GM19025 (cell line): ENCODE data around the gene KCNH1.

Experiments
- ATAC-seq: cut with Tn5 transposase; IDR thresholded peaks from one replicate; pipeline ENCODE4 v1.9.1; 2021; ENCODE audit warnings: mild to moderate bottlenecking, low read depth, moderate library complexity; ENCODE audit not compliant: unreplicated experiment

Gene KCNH1

GRCh38 chr1:210817385-210818275 is 316.3 kb downstream of the KCNH1 start:
- no peak for ATAC-seq

DNA sequence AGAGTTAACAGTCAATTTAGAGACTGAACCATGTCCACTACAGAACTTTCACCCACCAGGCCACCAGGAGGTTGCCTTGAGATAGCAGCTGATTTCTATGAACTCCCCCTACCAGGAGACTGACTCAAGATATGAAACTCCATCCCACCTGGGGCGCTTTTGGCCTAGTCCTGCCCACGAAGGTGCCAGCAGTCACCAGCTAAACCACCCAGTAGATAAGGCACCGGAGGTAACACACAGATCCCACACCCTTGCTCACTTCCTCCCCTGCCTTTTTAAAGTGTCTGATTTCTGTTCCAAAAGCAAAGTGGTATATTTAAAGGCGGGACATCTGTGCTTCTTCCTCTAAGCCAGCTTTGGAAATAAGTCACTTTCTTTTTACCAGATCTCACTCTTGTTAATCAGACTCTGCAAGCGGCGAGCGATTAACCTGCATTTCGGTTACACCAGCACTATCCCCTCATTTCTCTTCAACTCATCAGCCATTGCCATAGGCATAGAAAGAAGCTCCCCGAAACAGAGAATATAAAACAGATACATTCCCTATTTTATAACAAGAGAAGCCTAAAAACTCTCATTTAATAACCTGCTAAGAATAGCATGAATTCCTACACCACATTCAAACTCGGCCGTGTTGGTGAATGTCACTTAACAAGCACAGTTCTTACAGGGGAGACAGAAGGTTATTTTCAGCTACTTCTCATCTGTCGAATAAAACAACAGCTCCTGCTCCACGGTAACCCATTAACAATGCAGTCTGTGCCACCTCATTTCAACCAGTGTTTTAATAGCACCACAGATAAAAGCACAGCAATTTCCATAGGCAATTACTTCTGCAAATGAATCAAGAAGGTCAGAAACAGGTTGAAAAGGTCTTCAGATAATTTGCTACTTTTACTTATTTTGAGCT is 318.1 kb downstream of the KCNH1 start:
- no peak for ATAC-seq

GRCh38 chr1:210814382-210815123 is 319.4 kb downstream of the KCNH1 start:
- no peak for ATAC-seq

GRCh38 chr1:210801501-210801900 is 332.4 kb downstream of the KCNH1 start:
- no peak for ATAC-seq

GRCh38 chr1:210800756-210801155 is 333.2 kb downstream of the KCNH1 start:
- no peak for ATAC-seq

DNA sequence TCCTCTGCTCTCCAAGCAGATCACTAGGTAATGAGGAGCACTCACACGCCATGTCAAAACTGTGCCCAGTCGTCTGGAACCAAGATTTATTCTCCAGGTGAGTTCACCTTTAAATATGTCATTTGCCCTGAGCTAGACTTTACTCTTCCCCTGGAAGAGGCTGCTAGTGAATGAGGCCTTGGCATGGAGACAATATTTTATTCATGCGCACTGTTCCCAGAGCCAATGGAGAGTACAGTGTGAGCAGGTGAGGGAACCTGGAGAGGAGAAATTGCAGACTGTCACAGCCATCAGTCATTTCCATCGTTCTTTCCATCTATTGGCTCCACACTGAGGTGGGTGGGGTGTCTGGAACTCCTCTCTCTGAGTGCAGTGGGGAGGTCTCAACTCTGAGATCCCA is 333.6 kb downstream of the KCNH1 start:
- no peak for ATAC-seq

DNA sequence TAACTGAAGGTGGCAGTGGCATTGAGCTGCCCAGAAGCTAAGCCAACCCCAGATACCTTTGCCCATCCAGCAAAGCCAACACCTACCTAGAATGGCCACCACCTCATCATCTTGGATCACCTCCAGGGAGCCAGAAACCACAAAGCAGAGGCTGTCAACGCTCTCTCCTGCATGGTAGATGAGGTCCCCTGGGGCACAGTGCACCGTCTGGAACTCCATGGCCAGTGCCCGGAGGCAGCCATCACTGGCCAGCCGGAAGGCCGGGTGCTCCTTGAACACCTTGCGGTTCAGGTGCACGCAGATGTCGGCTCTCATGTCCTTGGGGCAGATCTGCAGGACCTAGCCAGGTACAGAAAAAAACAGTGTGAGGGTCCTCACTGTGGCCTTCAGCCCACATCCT is 336.5 kb downstream of the KCNH1 start:
- ATAC-seq: no peak

- ATAC-seq: no peak
Observed at GRCh38 chr1:210796421-210796820, 337.5 kb downstream of the KCNH1 start.

- no peak for ATAC-seq
Observed at GRCh38 chr1:210794445-210794844, 339.5 kb downstream of the KCNH1 start.

DNA sequence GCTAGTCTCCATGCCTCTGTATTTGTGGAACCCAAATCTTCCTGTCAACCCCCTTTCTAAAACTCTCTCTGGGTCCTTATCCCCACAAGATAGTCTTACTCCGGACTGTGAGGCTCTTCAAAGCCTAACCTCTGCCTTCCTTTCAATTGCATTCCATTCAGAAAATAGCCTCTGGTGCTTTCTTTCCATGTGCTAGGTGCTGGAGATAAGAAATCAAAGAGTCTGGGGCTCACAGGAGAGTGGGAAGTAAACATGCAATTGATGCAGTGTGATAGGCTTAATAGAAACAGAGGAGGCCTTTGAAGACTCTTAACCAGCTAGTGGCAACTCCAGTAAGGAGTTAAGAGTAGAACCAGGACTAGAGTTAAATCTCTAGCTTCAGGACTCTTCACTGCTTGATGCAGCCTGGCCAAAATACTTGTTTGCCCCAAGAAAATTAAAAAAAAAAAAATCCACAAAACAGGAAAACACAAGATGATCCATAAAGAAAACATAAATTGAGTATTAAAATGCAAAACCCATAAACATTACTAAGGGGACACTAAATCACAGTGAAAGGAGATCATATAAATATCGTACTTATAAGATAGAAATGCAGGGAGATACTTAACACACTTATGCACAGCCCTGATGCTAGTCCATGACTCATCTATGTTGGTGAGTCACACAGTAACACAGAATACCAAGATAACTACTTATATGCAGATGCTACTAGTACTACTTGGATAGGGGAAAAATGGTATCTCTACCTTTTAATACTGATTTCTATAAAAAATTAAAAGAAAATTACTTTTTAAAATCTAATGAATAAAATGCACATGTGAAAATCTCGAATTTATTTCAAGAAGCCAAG is 341.5 kb downstream of the KCNH1 start:
- no peak for ATAC-seq

GRCh38 chr1:210790196-210790595 is 343.8 kb downstream of the KCNH1 start:
- ATAC-seq: no peak

- ATAC-seq: no peak
Observed at GRCh38 chr1:210787800-210788199, 346.1 kb downstream of the KCNH1 start.

GRCh38 chr1:210786546-210786945 is 347.4 kb downstream of the KCNH1 start:
- ATAC-seq: no peak

- no peak for ATAC-seq
Observed at GRCh38 chr1:210783925-210784324, 350.0 kb downstream of the KCNH1 start.

DNA sequence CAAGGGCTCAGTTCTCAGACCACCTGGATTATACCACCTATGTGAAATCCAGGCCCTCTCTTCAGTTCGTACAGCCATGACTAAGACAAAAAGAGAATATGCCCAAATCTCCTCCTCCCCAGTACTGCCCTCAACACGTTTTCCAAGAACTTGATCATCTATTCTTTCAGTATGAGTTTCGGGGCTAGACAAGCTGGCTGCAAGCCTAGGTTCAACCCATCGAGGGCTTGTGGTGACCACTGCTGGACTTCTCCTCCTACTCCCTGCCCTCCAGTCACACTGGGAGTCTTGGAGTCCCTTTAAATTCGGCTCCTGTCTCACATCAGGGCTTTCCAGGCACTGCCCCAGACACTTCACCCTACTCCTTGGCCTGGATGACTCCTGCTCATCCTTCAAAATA is 352.3 kb downstream of the KCNH1 start:
- no peak for ATAC-seq

DNA sequence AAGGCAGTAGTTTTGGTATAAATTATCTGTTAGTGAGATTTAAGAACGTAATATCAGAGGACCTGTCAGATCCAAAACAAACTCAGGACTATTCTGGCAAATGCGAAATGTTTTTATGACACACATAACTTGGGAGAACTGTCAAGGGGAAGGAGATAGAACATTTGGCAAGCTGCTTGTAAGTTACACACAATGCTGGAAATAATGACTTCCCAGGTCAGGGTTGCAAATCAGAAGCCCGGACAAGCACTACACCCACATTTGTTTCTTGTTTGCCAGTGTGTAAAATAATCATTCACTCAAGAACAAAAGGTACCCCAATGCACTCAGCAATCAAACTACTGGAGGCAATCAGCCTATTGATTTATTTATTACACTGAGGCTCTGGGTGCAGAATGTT is 354.7 kb downstream of the KCNH1 start:
- no peak for ATAC-seq

- no peak for ATAC-seq
Observed at GRCh38 chr1:210777914-210778313, 356.0 kb downstream of the KCNH1 start.

DNA sequence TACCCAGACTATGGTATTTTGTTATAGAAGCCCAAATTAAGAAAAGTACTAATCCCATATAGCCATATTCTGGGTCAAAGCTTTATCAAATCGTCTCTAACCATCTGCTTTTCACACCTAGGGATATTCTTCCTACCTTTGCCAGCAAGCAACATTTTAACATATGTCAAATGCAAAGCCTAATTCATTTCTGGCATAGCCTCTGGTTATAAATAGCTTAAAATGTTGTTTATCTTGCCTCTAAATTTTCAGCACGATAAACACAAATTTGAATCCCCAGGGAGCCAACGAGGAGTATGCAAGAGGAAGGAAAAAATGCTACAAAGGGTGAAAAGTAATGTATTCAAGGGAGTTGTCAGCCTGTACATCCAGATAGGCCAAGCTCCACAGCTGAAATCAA is 357.2 kb downstream of the KCNH1 start:
- ATAC-seq: no peak

- ATAC-seq: no peak
Observed at GRCh38 chr1:210775289-210775688, 358.7 kb downstream of the KCNH1 start.

DNA sequence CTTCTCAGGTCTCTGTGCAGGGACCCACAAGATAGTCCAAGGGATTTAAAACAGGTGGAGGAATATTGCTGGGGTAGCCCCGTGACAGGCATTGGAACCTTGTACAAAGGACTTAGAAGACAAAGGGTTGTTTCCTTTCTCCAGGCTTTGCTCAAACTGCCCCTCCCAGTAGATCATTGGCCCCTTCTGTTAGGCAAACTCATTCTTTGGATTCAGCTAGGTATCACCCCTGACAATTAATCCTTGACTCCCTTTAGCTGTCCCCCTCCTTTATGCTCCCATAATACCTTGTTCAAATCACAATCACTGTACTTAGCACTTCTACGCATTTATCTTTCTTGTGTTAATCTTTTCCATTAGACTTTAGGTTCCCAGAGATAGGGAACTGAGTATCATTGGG is 360.5 kb downstream of the KCNH1 start:
- ATAC-seq: no peak
